Measurements from ENCODE around the gene SPSB4.

Gene SPSB4

GRCh38 chr3:141055136-141055535, 4.0 kb downstream of the SPSB4 start:
- DNase-seq (ENCODE audit: low read depth, low spot score), result no peak

DNA sequence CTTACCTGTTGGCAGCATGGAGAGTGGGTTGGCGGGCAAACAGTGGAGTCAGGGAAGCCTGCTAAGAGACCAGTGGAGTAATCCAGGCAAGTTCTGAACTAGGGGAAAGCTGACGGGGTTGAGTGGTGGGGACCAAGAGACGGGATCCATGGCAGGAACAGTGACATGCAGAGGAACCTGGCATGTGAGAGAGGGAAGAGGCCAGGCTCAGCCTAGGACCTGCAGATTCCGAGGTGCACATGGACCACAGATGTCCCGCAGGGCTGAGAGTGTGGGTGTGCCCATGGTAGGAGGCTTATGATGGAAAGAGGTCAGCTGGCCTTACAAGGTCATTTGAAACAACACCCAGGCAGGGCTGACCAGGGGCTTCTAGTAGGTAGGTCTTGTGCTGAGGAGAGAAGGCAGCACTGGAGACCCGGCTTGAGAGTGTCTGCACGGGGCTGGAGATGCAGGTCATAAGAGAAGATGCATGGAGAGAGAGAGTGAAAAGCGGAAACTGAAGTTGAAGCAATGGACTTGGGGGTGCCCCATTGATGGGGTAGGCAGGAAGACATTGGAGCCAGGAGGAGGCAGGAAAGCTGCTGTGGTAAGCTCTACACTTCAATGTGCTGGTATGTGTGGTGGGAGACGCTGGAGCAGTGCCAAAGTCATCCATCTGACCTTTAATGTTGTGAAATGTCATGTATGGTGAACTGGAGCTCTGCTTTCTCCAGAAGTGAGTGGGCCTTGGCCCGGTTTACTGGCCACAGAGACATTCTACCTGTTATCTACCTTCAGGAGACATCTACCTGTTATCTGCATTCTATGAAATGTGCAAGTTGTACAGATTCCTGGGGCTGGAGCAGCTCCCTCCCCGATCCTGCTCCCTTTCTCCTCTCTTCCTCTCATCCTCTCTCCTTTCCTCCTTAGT, 4.6 kb downstream of the SPSB4 start:
- no peak for DNase-seq (ENCODE audit: low read depth, low spot score)

- DNase-seq (ENCODE audit: low read depth, low spot score), result no peak
Measured at GRCh38 chr3:141056751-141057171, 5.6 kb downstream of the SPSB4 start.

DNA sequence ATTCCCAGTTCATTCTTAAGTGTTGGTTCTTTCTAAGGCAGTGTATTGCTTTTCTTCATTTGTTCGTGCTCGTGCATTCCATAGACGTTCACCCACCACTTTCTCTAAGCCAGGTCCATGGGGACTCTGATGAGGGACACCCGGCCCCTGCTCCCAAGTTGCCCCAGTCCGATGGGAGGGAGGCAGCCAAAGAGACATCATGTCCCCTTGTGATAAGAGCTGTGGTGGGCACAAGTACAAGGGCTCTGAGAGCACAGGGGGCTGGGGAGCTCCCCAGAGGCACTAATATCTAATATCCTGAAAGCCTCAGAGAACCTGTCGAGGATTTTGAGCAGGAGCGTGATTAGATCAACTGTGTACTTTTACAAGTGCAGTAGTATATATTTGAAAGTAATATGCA, 6.3 kb downstream of the SPSB4 start:
- no peak for DNase-seq (ENCODE audit: low read depth, low spot score)

DNA sequence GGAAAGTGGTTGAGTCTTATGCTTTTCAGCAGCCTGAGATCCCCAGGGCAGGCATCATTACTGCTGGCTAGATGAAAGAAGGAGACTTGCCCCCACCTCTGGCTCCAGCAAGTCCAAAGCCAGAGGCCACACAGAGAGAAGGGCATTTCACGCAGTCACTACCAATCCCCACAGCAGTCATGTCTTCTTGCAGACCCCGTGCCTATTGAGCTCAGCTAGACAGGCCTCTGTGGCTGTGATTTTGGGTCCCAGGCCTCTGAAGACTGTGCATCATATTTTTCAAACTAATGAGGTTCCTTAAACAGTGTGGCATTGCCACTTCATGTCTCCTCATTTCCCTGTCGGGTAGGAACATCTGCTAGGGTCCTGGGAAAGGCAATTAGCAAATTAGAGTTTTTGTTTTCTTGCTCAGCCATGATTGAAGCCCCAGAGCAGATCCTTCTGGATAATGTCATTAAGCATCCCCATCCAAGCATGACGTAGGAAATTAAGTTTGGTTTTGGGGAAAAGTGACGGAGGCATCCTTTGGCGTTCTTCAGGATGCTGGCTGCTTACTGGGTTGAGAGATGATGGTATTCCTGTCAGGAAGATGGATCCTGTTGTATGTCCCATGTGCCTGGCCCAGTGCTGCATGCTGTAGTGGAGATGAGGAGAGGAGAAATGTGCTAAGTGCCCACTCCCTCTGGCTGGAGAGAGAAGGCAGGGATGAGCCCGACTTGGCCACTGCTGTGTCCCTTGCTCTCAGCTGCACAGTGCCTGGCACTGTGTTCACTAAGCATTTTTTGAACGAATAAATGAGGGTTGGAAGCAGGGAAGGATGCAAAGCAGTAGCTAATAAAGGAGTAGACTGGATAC, 7.0 kb downstream of the SPSB4 start:
- no peak for DNase-seq (ENCODE audit: low read depth, low spot score)

GRCh38 chr3:141058996-141059395, 7.8 kb downstream of the SPSB4 start:
- no peak for DNase-seq (ENCODE audit: low read depth, low spot score)

- DNase-seq (ENCODE audit: low read depth, low spot score), result no peak
Measured at GRCh38 chr3:141059816-141060215, 8.7 kb downstream of the SPSB4 start.

DNA sequence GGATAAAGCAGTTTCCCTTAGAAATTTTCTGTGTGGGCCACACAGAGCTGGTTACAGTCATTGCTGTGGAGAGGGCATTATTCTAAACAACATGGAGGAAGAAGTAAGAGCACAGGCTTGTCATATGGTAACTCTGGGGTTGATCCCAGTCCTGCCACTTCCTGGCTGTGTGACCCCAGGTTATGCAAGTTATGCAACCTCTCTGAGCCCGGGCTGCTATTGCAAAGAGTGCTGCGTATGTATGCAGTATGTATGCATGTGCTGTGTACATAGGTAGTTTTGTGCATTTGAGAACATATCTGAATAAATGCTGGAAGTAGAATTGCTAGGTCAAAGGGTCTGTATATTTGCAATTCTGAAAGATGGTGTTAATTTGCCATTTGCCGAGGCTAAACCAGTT, 9.2 kb downstream of the SPSB4 start:
- DNase-seq (ENCODE audit: low read depth, low spot score), result no peak

DNA sequence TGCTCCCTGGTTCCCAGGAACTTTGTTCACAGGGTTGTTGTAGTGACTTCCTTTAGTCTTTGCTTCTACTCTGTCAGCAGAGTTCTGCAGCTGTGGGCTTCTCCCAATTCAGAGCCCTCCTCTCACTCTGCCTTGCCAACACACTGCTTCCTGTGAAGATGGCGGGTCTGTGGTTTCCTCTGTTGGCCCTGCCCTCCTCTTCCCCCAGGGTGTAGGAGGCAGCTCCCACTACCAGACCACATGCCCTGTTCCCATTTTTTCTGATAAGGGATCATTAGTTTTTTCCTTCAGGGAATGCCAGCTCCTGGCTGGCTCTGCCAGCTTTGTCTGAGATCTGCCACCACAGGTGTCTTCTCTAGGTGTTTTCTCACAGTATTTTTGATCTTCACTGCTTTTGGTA, 12.7 kb downstream of the SPSB4 start:
- no peak for DNase-seq (ENCODE audit: low read depth, low spot score)

- DNase-seq (ENCODE audit: low read depth, low spot score), result no peak
Measured at GRCh38 chr3:141064255-141064926, 13.2 kb downstream of the SPSB4 start.

- DNase-seq (ENCODE audit: low read depth, low spot score), result no peak
Measured at GRCh38 chr3:141065258-141065657, 14.1 kb downstream of the SPSB4 start.

- no peak for DNase-seq (ENCODE audit: low read depth, low spot score)
Measured at GRCh38 chr3:141065841-141066805, 15.0 kb downstream of the SPSB4 start.

DNA sequence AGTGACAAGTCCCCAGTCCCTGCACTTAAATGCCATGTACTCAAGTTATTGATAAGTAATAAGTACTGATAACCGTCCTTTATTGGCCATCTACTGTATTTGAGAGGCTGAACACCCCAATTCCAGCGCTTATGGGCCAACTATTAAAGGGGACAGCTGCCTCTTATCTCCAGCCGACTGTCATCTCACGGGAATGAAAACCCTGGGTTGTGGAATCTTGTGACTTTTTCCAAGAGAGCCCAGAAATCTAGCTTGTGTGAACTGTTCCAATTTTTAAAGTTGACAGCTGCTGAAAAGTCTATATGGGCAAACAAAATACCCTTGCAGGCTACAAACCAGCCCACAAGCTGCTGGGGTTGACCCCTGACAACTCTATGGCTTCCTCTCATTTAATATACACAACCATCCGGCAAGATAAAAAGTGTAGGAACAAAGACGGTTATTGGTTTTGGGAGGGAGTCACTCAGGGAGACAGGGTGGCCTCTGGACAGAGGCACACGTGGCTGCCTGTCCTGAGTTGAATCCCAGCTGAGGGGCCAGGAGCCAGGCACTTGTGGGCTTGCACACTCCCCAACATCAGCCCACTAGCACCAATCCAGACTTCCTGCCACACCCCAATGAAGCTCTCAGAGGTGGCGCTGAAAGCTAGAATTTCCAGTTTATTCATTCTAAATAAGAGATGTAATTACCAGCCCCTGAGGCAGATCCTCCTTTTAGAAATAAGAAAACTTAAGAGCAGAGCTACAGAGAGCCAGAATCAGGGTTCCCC, 16.2 kb downstream of the SPSB4 start:
- no peak for DNase-seq (ENCODE audit: low read depth, low spot score)

GRCh38 chr3:141070229-141070628, 19.1 kb downstream of the SPSB4 start:
- no peak for DNase-seq (ENCODE audit: low read depth, low spot score)

DNA sequence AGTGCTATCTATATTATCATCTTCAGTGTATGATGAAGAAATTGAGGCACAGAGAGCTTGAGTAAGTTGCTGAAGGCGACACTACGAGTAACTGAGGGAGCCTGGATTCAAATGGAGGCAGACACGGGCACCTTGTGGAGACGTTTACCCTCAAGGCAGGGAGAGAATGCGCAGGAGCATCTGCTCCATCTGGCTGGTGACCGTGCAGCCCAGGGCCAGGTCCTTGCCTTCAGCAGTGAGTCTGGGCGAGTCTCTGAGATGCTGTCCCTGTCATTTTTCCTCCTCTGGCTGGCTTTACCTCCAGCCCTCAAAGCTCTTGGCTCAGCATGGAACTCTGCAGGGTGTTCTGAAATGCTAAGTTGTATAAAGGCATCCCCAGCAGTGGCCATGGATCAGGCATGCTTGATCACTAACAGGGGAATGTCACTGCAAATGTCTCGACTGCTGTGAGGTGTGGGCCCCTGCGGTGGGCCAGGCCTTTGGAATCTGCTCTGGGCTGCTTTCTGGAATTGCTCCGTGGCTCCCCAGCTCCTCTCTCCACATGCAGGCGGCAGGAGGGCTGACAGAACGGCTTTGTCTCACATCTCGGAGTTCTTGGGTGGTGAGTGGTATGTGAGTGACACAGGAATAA, 19.7 kb downstream of the SPSB4 start:
- peak; percentile 94 for DNase-seq (ENCODE audit: low read depth, low spot score)

DNA sequence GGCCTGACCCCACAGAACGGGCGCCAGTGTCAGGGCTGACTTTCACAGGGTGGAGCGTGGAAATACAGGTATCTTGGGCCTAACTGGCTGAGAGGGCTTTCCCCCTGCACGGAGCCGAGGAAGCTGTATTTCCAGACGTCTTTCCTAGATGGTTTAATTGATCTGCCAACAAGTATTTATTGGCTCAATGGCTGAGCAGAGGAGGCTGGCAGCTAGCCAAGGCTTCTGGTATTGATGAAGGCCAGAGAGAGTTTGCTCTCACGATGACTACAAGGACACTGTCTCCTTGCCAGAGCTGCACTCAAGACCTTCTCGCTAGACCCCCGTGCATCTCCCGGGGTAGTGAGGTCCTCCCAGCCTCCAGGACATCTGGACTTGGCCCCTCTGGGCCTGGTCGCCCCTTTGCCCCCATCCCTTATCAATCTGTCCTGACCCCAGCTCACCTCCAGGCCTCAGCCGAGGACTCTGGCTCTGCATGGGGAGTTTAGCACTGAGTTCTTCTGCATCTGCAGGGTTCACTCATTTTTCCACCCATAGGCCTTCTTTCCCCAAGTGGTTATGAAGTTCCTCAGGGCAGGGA, 20.6 kb downstream of the SPSB4 start:
- DNase-seq (ENCODE audit: low read depth, low spot score), result no peak

- DNase-seq (ENCODE audit: low read depth, low spot score), result no peak
Measured at GRCh38 chr3:141072950-141073349, 21.8 kb downstream of the SPSB4 start.

- no peak for DNase-seq (ENCODE audit: low read depth, low spot score)
Measured at GRCh38 chr3:141073580-141073979, 22.4 kb downstream of the SPSB4 start.

DNA sequence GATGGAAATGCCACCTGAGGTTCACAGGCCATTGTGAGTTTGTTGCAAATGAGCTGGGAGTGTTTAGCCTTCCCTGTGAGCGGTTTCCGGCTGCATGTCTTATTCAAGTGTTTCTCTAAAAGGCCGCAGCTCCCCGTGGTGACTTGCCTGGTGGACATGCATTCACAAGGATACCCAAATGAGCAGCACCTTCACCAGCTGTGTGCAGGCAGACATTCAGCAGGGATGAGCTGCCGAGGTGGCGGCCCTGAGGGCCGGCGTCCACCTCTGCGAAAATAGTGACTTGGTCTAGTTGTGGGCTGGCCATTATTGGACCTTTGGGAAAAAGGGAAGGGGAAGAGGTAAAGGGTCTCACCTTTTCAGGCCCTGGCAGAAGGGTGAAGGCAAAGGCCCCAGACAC, 23.4 kb downstream of the SPSB4 start:
- DNase-seq (ENCODE audit: low read depth, low spot score), result peak; percentile 67
